HCT116 (cell line): ENCODE data around the gene MAP2K2. TPM values are rescaled to one million over a fixed set of nuclear protein-coding genes. Genes with fewer than 3 reads are reported as not detected.

ENCODE experiments used
- ATAC-seq: fragments of 200-7000 bp; cut with Tn5 transposase; 2 replicates; pipeline ENCODE4 v1.9.1; 2020; ENCODE audit warnings: mild to moderate bottlenecking, moderate library complexity
- BruUV-seq: library from RNA; stranded (reverse); fragments of 400-500 nt; replicated peaks from 2 replicates; lab custom pipeline; 2021; lab: Mats Ljungman, UMichigan
- CTCF ChIA-PET: fragments of 300-600 bp; sonication (Branson Sonifier 250); formaldehyde crosslinking; loops from one replicate; lab custom pipeline; 2021; ENCODE audit warnings: antibody characterized with exemption; lab: Charles Lee
- POLR2A ChIA-PET: fragments of 300-600, 350-600 bp; sonication (Branson Sonifier 250); formaldehyde crosslinking; loops from one replicate; lab custom pipeline; 2021; ENCODE audit warnings: antibody characterized with exemption; lab: Charles Lee
- RAD21 ChIA-PET, 2 experiments: fragments of 300-600 bp; sonication (Branson Sonifier 250); formaldehyde crosslinking; loops; one replicate each; lab custom pipeline; 2023; ENCODE audit warnings: low total read pairs in 2 of 2; ENCODE audit not compliant: uncharacterized antibody in 2 of 2, unreplicated experiment in 2 of 2, low non-redundant PET in 1 of 2; lab: Charles Lee
- DNase-seq: peaks from one replicate; pipeline ENCODE4 v3.0.0-alpha.2; 2010; ENCODE audit warnings: low read depth, low spot score
- H2AFZ ChIP-seq: fragments of 200-600 bp; shearing (Covaris generic), sonication (generic); 2 replicates; pipeline ENCODE4 v1.6.1; 2017; ENCODE audit warnings: low read depth, mixed run types, mixed read lengths, antibody characterized with exemption, low read length; ENCODE audit not compliant: poor library complexity, severe bottlenecking
- H3K27ac ChIP-seq: 2 replicates; pipeline ENCODE4 v1.5.1; 2012; ENCODE audit warnings: low read depth, low read length
- H3K27me3 ChIP-seq: fragments of 200-600 bp; sonication (generic); 2 replicates; pipeline ENCODE4 v1.6.1; 2016; ENCODE audit warnings: mixed run types, low read length, mixed read lengths; ENCODE audit not compliant: insufficient read depth
- H3K36me3 ChIP-seq, 2 experiments: fragments of 200-500 bp in 1 of 2; fragments of 200-600 bp in 1 of 2; sonication (Bioruptor generic) in 1 of 2; sonication (generic) in 1 of 2; 2 replicates each; pipeline versions ENCODE4 v1.5.1 to v1.6.1; 2014 to 2016; ENCODE audit warnings: low read length in 2 of 2, inconsistent platforms in 1 of 2, mixed read lengths in 1 of 2, mixed run types in 1 of 2; ENCODE audit not compliant: insufficient read depth in 2 of 2, control insufficient read depth in 1 of 2
- H3K4me1 ChIP-seq, 2 experiments: fragments of 200-600 bp in 1 of 2; sonication (generic) in 1 of 2; 2 replicates each; pipeline versions ENCODE4 v1.5.1 to v1.6.1; 2012 to 2017; ENCODE audit warnings: low read length in 2 of 2, inconsistent platforms in 1 of 2, mild to moderate bottlenecking in 1 of 2, mixed read lengths in 1 of 2, mixed run types in 1 of 2, moderate library complexity in 1 of 2; ENCODE audit not compliant: insufficient read depth in 2 of 2, control insufficient read depth in 1 of 2
- H3K4me2 ChIP-seq: fragments of 200-600 bp; sonication (generic); 2 replicates; pipeline ENCODE4 v1.6.1; 2017; ENCODE audit warnings: mixed run types, low read length, mixed read lengths
- H3K4me3 ChIP-seq, 2 experiments: fragments of 200-600 bp in 1 of 2; sonication (generic) in 1 of 2; replicated peaks in 1 of 2; 2 replicates each; pipeline ENCODE4 v1.5.1; 2011 to 2016; ENCODE audit warnings: low read length in 2 of 2, control low read depth in 1 of 2, low read depth in 1 of 2, mild to moderate bottlenecking in 1 of 2, mixed read lengths in 1 of 2, mixed run types in 1 of 2
- H3K79me2 ChIP-seq: fragments of 200-600 bp; sonication (generic); 2 replicates; pipeline ENCODE4 v1.6.1; 2017; ENCODE audit warnings: mild to moderate bottlenecking, mixed run types, low read length, moderate library complexity, mixed read lengths; ENCODE audit not compliant: insufficient read depth
- H3K9ac ChIP-seq: fragments of 200-600 bp; sonication (generic); 2 replicates; pipeline ENCODE4 v1.6.1; 2016; ENCODE audit warnings: low read length, mixed read lengths
- H3K9me2 ChIP-seq: fragments of 200-600 bp; sonication (generic), shearing (Covaris generic); 2 replicates; pipeline ENCODE4 v1.6.1; 2017; ENCODE audit warnings: mixed run types, mild to moderate bottlenecking, moderate library complexity; ENCODE audit not compliant: insufficient read depth
- H3K9me3 ChIP-seq, 2 experiments: fragments of 200-500 bp in 1 of 2; fragments of 200-600 bp in 1 of 2; sonication (Bioruptor generic) in 1 of 2; sonication (generic) in 1 of 2; 2 replicates each; pipeline ENCODE4 v1.6.1; 2014 to 2017; ENCODE audit warnings: low read length in 2 of 2, mixed read lengths in 2 of 2, inconsistent platforms in 1 of 2, low read depth in 1 of 2, mild to moderate bottlenecking in 1 of 2, mixed run types in 1 of 2, moderate library complexity in 1 of 2; ENCODE audit not compliant: control insufficient read depth in 1 of 2, insufficient read depth in 1 of 2
- H4K20me1 ChIP-seq: fragments of 200-600 bp; sonication (generic), shearing (Covaris generic); 2 replicates; pipeline ENCODE4 v1.6.1; 2017; ENCODE audit warnings: mixed run types, mild to moderate bottlenecking, moderate library complexity; ENCODE audit not compliant: insufficient read depth
- MAX ChIP-seq: IDR thresholded peaks from 2 replicates; pipeline ENCODE4 v1.6.1; 2012
- POLR2AphosphoS5 ChIP-seq: IDR thresholded peaks from 2 replicates; pipeline ENCODE4 v1.6.1; 2011; ENCODE audit warnings: mild to moderate bottlenecking, low read depth, low read length, moderate library complexity
- intact Hi-C: fragments of 100-400 bp; cut with micrococcal nuclease; formaldehyde crosslinking; loops from 2 replicates; pipeline ENCODE4 v1.10.0; 2022
- total RNA-seq: library from RNA; stranded (reverse); gene quantifications from one replicate; pipeline ENCODE4 v1.2.1, GENCODE V29; 2021; ENCODE audit not compliant: unreplicated experiment

Gene MAP2K2
- total RNA-seq, 1 experiment from 2014 or later: 186 TPM

- Histone ChIP-seq H3K36me3 (peaks cover 0 to 25% of the 10 kb centered on the region in 2 experiments; a peak in 2 of 4 replicates), H3K4me2 (no peak overlapping the region), H4K20me1 (no peaks in the 10 kb centered on the region), H3K9ac (no peak overlapping the region), H3K4me1 (no peaks in the 10 kb centered on the region), H3K79me2 (peaks cover 35% of the 10 kb centered on the region), H3K27ac (no peak overlapping the region; the same call in 1 of the 2 replicates), H3K9me2 (no peaks in the 10 kb centered on the region), H3K27me3 (no peaks in the 10 kb centered on the region), H2AFZ (no peak overlapping the region), H3K9me3 (no peaks in the 10 kb centered on the region), H3K4me3 (no peak overlapping the region)
- TF ChIP-seq MAX (no peak), POLR2AphosphoS5 (peak; percentile 17)
- DNase-seq: no peak
- intact Hi-C loops: no loop called here
- RAD21 ChIA-PET: no interaction called here
- POLR2A ChIA-PET: no interaction called here
- BruUV-seq: no TSS peak
- peak; percentile 30 for ATAC-seq
- CTCF ChIA-PET: no interaction called here
Measured at GRCh38 chr19:4042064-4042730, 81.7 kb downstream of the MAP2K2 start.

Other genes with a start within 250 kb of the MAP2K2 start
- gene ATCAY, start 243.4 kb downstream of the MAP2K2 start, total RNA-seq: not detected
- not detected for gene NMRK2, start 191.1 kb downstream of the MAP2K2 start, total RNA-seq
- gene DAPK3, start 153.0 kb downstream of the MAP2K2 start, total RNA-seq: 54.8 TPM
- gene EEF2, start 138.7 kb downstream of the MAP2K2 start, total RNA-seq: 3,796 TPM
- gene PIAS4, start 116.4 kb downstream of the MAP2K2 start, total RNA-seq: 28.4 TPM
- 49.5 TPM for gene ZBTB7A, start 57.2 kb downstream of the MAP2K2 start, total RNA-seq
- 0.25 TPM for gene CREB3L3, start 29.5 kb upstream of the MAP2K2 start, total RNA-seq
- 36.3 TPM for gene SIRT6, start 58.4 kb upstream of the MAP2K2 start, total RNA-seq
- 1.7 TPM for gene ANKRD24, start 58.6 kb upstream of the MAP2K2 start, total RNA-seq
- 1.2 TPM for gene EBI3, start 105.4 kb upstream of the MAP2K2 start, total RNA-seq
- 26.9 TPM for gene YJU2, start 123.0 kb upstream of the MAP2K2 start, total RNA-seq
- 2.0 TPM for gene SHD, start 155.1 kb upstream of the MAP2K2 start, total RNA-seq
- gene TMIGD2, start 178.3 kb upstream of the MAP2K2 start, total RNA-seq: not detected
- 20.1 TPM for gene FSD1, start 180.5 kb upstream of the MAP2K2 start, total RNA-seq
- gene STAP2, start 214.7 kb upstream of the MAP2K2 start, total RNA-seq: 2.1 TPM
- gene MPND, start 219.4 kb upstream of the MAP2K2 start, total RNA-seq: 24.3 TPM